CD4-positive, alpha-beta T cell treated with Interferon alpha-2 for 1 hour (primary cell): ENCODE data around the gene POU2F2.
"Not testable (repeated sequence)": the region's sequence is repeated elsewhere in the genome, so short reads cannot be mapped to it uniquely, and the experiment has no call there.

Source experiments
- DNase-seq, 2 donors: peaks; one replicate each; pipeline ENCODE4 v3.0.0-alpha.2; 2020 to 2022

The POU2F2 gene

GRCh38 chr19:42053037-42053935, 79.0 kb downstream of the POU2F2 start:
- DNase-seq: no peak

GRCh38 chr19:42052241-42052863, 79.9 kb downstream of the POU2F2 start:
- DNase-seq: no peak

- no peak for DNase-seq
Measured at GRCh38 chr19:42051166-42052115, 80.8 kb downstream of the POU2F2 start.

GRCh38 chr19:42048992-42049391, 83.3 kb downstream of the POU2F2 start:
- DNase-seq: peak in 1 of 2 donors; percentile 19

GRCh38 chr19:42045575-42045974, 86.7 kb downstream of the POU2F2 start:
- DNase-seq: no peak

GRCh38 chr19:42042455-42043170, 89.6 kb downstream of the POU2F2 start:
- no peak for DNase-seq

- DNase-seq: not testable (repeated sequence)
Measured at GRCh38 chr19:42040491-42040890, 91.8 kb downstream of the POU2F2 start.

GRCh38 chr19:42040031-42040430, 92.2 kb downstream of the POU2F2 start:
- DNase-seq: no peak

- DNase-seq: no peak
Measured at GRCh38 chr19:42038666-42039065, 93.6 kb downstream of the POU2F2 start.

GRCh38 chr19:42037649-42038048, 94.6 kb downstream of the POU2F2 start:
- no peak for DNase-seq
